Measurements from ENCODE around the gene ARPC1B.

GRCh38 chr7:99394188-99394502, 19.6 kb downstream of the ARPC1B start:
- TF ChIP-seq CTCF (IDR thresholded peaks at IDR 0.05) (no peak), ZFX (IDR thresholded peaks at IDR 0.05; ENCODE audit: borderline replicate concordance) (no peak)

Measured in 22Rv1 (cell line).